H9 (cell line): ENCODE results near the gene NCMAP. TPM values are rescaled to one million over a fixed set of nuclear protein-coding genes. Genes with fewer than 3 reads are reported as not detected.

Experiments used
- DNase-seq: peaks from one replicate; pipeline ENCODE4 v3.0.0-alpha.2; 2017
- H2AFZ ChIP-seq: one replicate; pipeline ENCODE4 v1.6.1; 2013; ENCODE audit warnings: mild to moderate bottlenecking, low read length, control low read depth, moderate library complexity
- H2AK5ac ChIP-seq: 2 replicates; pipeline ENCODE4 v1.6.1; 2013; ENCODE audit warnings: low read length, control low read depth, mixed read lengths; ENCODE audit not compliant: insufficient read length
- H2BK120ac ChIP-seq: one replicate; pipeline ENCODE4 v1.6.1; 2013; ENCODE audit warnings: low read depth, mild to moderate bottlenecking, low read length, control low read depth, inconsistent platforms; ENCODE audit not compliant: poor library complexity, severe bottlenecking
- H2BK12ac ChIP-seq: 2 replicates; pipeline ENCODE4 v1.6.1; 2013; ENCODE audit warnings: low read length, control low read depth, mixed read lengths, low read depth; ENCODE audit not compliant: insufficient read length
- H2BK15ac ChIP-seq: 2 replicates; pipeline ENCODE4 v1.6.1; 2013; ENCODE audit warnings: low read depth, low read length, control low read depth
- H2BK20ac ChIP-seq: one replicate; pipeline ENCODE4 v1.6.1; 2013; ENCODE audit warnings: low read depth, mild to moderate bottlenecking, low read length, control low read depth, inconsistent platforms; ENCODE audit not compliant: poor library complexity, severe bottlenecking
- H2BK5ac ChIP-seq: 2 replicates; pipeline ENCODE4 v1.6.1; 2013; ENCODE audit warnings: low read length, control low read depth, mixed read lengths; ENCODE audit not compliant: insufficient read length
- H3K14ac ChIP-seq: 2 replicates; pipeline ENCODE4 v1.6.1; 2013; ENCODE audit warnings: low read length, control low read depth; ENCODE audit not compliant: insufficient read depth
- H3K18ac ChIP-seq: 2 replicates; pipeline ENCODE4 v1.6.1; 2013; ENCODE audit warnings: low read depth, mild to moderate bottlenecking, mixed read lengths, low read length, control low read depth; ENCODE audit not compliant: insufficient read length
- H3K23ac ChIP-seq: 2 replicates; pipeline ENCODE4 v1.6.1; 2013; ENCODE audit warnings: low read length, control low read depth, mixed read lengths, low read depth; ENCODE audit not compliant: insufficient read length
- H3K23me2 ChIP-seq: 2 replicates; pipeline ENCODE4 v1.6.1; 2013; ENCODE audit warnings: low read depth, mild to moderate bottlenecking, mixed read lengths, low read length, control low read depth; ENCODE audit not compliant: insufficient read length, poor library complexity, severe bottlenecking
- H3K27ac ChIP-seq: 2 replicates; pipeline ENCODE4 v1.5.1; 2013; ENCODE audit warnings: low read length, control low read depth, mixed read lengths, low read depth; ENCODE audit not compliant: insufficient read length
- H3K27me3 ChIP-seq: 2 replicates; pipeline ENCODE4 v1.6.1; 2013; ENCODE audit warnings: low read length, control low read depth, inconsistent platforms; ENCODE audit not compliant: insufficient read depth
- H3K4ac ChIP-seq: 2 replicates; pipeline ENCODE4 v1.6.1; 2013; ENCODE audit warnings: low read depth, mild to moderate bottlenecking, control low read depth, inconsistent platforms, low read length, moderate library complexity
- H3K4me1 ChIP-seq: 2 replicates; pipeline ENCODE4 v1.6.1; 2013; ENCODE audit warnings: low read length, control low read depth, inconsistent platforms; ENCODE audit not compliant: insufficient read depth
- H3K4me2 ChIP-seq: 2 replicates; pipeline ENCODE4 v1.6.1; 2013; ENCODE audit warnings: low read length, control low read depth, mixed read lengths; ENCODE audit not compliant: insufficient read length, insufficient read depth
- H3K56ac ChIP-seq: 2 replicates; pipeline ENCODE4 v1.6.1; 2013; ENCODE audit warnings: low read depth, mild to moderate bottlenecking, mixed read lengths, low read length, control low read depth; ENCODE audit not compliant: insufficient read length
- H3K79me1 ChIP-seq: 2 replicates; pipeline ENCODE4 v1.6.1; 2013; ENCODE audit warnings: low read depth, mild to moderate bottlenecking, moderate library complexity, low read length, control low read depth, inconsistent platforms; ENCODE audit not compliant: insufficient read depth, poor library complexity, severe bottlenecking
- H3K79me2 ChIP-seq: 2 replicates; pipeline ENCODE4 v1.6.1; 2013; ENCODE audit warnings: low read length, control low read depth, inconsistent platforms; ENCODE audit not compliant: insufficient read depth
- H3K9ac ChIP-seq: 2 replicates; pipeline ENCODE4 v1.6.1; 2013; ENCODE audit warnings: low read length, control low read depth, mixed read lengths; ENCODE audit not compliant: insufficient read length; ENCODE audit errors: extremely low read depth
- H3K9me3 ChIP-seq: one replicate; pipeline ENCODE4 v1.6.1; 2013; ENCODE audit warnings: low read depth, low read length, inconsistent platforms; ENCODE audit not compliant: control insufficient read depth
- H3T11ph ChIP-seq: one replicate; pipeline ENCODE4 v1.6.1; 2013; ENCODE audit warnings: mild to moderate bottlenecking, low read length, control low read depth, inconsistent platforms
- H4K20me1 ChIP-seq: one replicate; pipeline ENCODE4 v1.6.1; 2013; ENCODE audit not compliant: control insufficient read depth, insufficient read length, insufficient read depth
- H4K5ac ChIP-seq: 2 replicates; pipeline ENCODE4 v1.6.1; 2013; ENCODE audit warnings: low read depth, mild to moderate bottlenecking, mixed read lengths, low read length, control low read depth; ENCODE audit not compliant: insufficient read length
- H4K8ac ChIP-seq: replicated peaks from 2 replicates; pipeline ENCODE4 v1.6.1; 2013; ENCODE audit warnings: low read length, control low read depth, mixed read lengths, low read depth; ENCODE audit not compliant: insufficient read length
- H4K91ac ChIP-seq: 2 replicates; pipeline ENCODE4 v1.6.1; 2013; ENCODE audit warnings: low read depth, mild to moderate bottlenecking, moderate library complexity, mixed read lengths, low read length, control low read depth; ENCODE audit not compliant: insufficient read length
- H3K27ac Mint-ChIP-seq, 3 experiments: 2 replicates in 2 of 3; 3 replicates in 1 of 3; pipeline ENCODE4 v1.8.0; 2020 to 2021; ENCODE audit warnings: mixed read lengths in 3 of 3, mild to moderate bottlenecking in 1 of 3, moderate library complexity in 1 of 3
- H3K27me3 Mint-ChIP-seq: 2 replicates; pipeline ENCODE4 v1.8.0; 2021; ENCODE audit warnings: low read depth, mild to moderate bottlenecking, moderate library complexity, mixed read lengths
- H3K36me3 Mint-ChIP-seq, 3 experiments: 2 replicates in 2 of 3; 3 replicates in 1 of 3; pipeline ENCODE4 v1.8.0; 2020 to 2021; ENCODE audit warnings: low read depth in 3 of 3, mixed read lengths in 3 of 3; ENCODE audit not compliant: insufficient read depth in 1 of 3
- H3K4me1 Mint-ChIP-seq, 2 experiments: 2 replicates each; pipeline ENCODE4 v1.8.0; 2020; ENCODE audit warnings: mixed read lengths in 2 of 2
- H3K4me3 Mint-ChIP-seq, 2 experiments: 2 replicates in 1 of 2; 3 replicates in 1 of 2; pipeline ENCODE4 v1.8.0; 2020 to 2021; ENCODE audit warnings: mild to moderate bottlenecking in 2 of 2, mixed read lengths in 2 of 2, moderate library complexity in 1 of 2
- H3K9me3 Mint-ChIP-seq, 2 experiments: 2 replicates in 1 of 2; 3 replicates in 1 of 2; pipeline ENCODE4 v1.8.0; 2020; ENCODE audit warnings: mild to moderate bottlenecking in 2 of 2, mixed read lengths in 2 of 2, moderate library complexity in 1 of 2
- WGBS: extraction: QIAGEN DNeasy Blood & Tissue Kit; methylation state at CpG from one replicate; pipeline ENCODE4 v1.1.7; 2013; ENCODE audit warnings: missing lambda C conversion rate, low lambda C conversion rate, mixed read lengths; ENCODE audit not compliant: insufficient read length; ENCODE audit errors: extremely low coverage; 5-methylcytosine and 5-hydroxymethylcytosine counted together
- total RNA-seq: library from RNA; stranded (reverse); gene quantifications from 2 replicates; pipeline ENCODE4 v1.2.1, GENCODE V29; 2021
- TF ChIP-seq, protein P1 (sequence below): fragments of 200-600 bp; sonication (generic); conservative IDR thresholded peaks from 3 replicates; pipeline ENCODE4 v1.8.0; 2021; ENCODE audit warnings: antibody characterized with exemption, mild to moderate bottlenecking

NCMAP gene
- total RNA-seq, 1 experiment from 2014 or later = 0.35 TPM

DNA sequence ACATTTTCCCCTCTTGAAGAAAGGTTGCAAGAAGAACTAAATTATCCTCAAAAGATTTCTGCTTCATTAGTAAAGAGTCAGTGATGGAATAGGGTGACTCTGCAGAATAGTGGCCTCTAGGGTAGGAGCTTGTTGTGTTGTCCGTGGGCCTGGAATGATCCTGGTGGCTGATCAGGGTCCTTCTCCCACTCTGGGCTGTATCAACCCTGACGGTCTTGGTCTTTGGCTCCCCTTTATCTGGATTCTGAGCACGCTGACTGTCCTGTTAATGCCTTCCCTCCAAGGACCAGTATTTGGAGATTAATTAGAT, 50.4 kb downstream of the NCMAP start:
- H2BK12ac ChIP-seq = no peak overlapping the region
- Mint-ChIP-seq H3K27me3 (peaks cover 5% of the 10 kb centered on the region), H3K4me3 (no peak overlapping the region), H3K27ac (no peak overlapping the region), H3K4me1 (no peaks in the 10 kb centered on the region), H3K36me3 (no peaks in the 10 kb centered on the region), H3K9me3 (no peaks in the 10 kb centered on the region)
- no CpG with 5 or more reads among the region's 3 CpGs for WGBS
- H3K23me2 ChIP-seq = no peaks in the 10 kb centered on the region
- no peaks in the 10 kb centered on the region for H4K20me1 ChIP-seq
- no peak overlapping the region for H2BK20ac ChIP-seq
- H3T11ph ChIP-seq = no peak overlapping the region
- no peak for DNase-seq
- no peaks in the 10 kb centered on the region for H3K79me1 ChIP-seq
- no peak overlapping the region for H2AFZ ChIP-seq
- H4K91ac ChIP-seq = no peak overlapping the region
- no peak overlapping the region for H3K4ac ChIP-seq
- no peak overlapping the region for H3K23ac ChIP-seq
- no peaks in the 10 kb centered on the region for H3K4me1 ChIP-seq
- H3K27me3 ChIP-seq = no peaks in the 10 kb centered on the region
- no peak overlapping the region for H4K5ac ChIP-seq
- no peak overlapping the region for H3K9ac ChIP-seq
- no peak overlapping the region for H3K14ac ChIP-seq
- H2BK120ac ChIP-seq = no peak overlapping the region
- no peaks in the 10 kb centered on the region for H3K79me2 ChIP-seq
- H4K8ac ChIP-seq = no peak overlapping the region
- H2BK5ac ChIP-seq = no peak overlapping the region
- no peaks in the 10 kb centered on the region for H3K9me3 ChIP-seq
- H3K27ac ChIP-seq = no peak overlapping the region
- H2BK15ac ChIP-seq = no peak overlapping the region
- H3K56ac ChIP-seq = no peak overlapping the region
- no peak overlapping the region for H3K18ac ChIP-seq
- H2AK5ac ChIP-seq = no peak overlapping the region
- no peak overlapping the region for H3K4me2 ChIP-seq
- TF ChIP-seq, protein P1, sequence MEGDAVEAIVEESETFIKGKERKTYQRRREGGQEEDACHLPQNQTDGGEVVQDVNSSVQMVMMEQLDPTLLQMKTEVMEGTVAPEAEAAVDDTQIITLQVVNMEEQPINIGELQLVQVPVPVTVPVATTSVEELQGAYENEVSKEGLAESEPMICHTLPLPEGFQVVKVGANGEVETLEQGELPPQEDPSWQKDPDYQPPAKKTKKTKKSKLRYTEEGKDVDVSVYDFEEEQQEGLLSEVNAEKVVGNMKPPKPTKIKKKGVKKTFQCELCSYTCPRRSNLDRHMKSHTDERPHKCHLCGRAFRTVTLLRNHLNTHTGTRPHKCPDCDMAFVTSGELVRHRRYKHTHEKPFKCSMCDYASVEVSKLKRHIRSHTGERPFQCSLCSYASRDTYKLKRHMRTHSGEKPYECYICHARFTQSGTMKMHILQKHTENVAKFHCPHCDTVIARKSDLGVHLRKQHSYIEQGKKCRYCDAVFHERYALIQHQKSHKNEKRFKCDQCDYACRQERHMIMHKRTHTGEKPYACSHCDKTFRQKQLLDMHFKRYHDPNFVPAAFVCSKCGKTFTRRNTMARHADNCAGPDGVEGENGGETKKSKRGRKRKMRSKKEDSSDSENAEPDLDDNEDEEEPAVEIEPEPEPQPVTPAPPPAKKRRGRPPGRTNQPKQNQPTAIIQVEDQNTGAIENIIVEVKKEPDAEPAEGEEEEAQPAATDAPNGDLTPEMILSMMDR = no peak
